Cardiac fibroblast (primary cell): ENCODE results near the gene HHIP.

Experiments used
- DNase-seq, 2 donors: peaks; one replicate each; pipeline versions ENCODE4 v3.0.0 to v3.0.0-alpha.2; 2010; ENCODE audit warnings: low read depth in 2 of 2
- H3K4me3 ChIP-seq, 2 donors: replicated peaks in 1 of 2; 1 replicate in 1 of 2; 2 replicates in 1 of 2; pipeline ENCODE4 v1.5.1; 2011; ENCODE audit warnings: low read depth in 2 of 2, low read length in 2 of 2, mild to moderate bottlenecking in 2 of 2, moderate library complexity in 1 of 2
- TF ChIP-seq, protein P1 (sequence below): IDR thresholded peaks from one replicate; pipeline ENCODE4 v1.5.1; 2011; ENCODE audit warnings: low read depth, mild to moderate bottlenecking, low read length, inconsistent platforms

HHIP gene

DNA sequence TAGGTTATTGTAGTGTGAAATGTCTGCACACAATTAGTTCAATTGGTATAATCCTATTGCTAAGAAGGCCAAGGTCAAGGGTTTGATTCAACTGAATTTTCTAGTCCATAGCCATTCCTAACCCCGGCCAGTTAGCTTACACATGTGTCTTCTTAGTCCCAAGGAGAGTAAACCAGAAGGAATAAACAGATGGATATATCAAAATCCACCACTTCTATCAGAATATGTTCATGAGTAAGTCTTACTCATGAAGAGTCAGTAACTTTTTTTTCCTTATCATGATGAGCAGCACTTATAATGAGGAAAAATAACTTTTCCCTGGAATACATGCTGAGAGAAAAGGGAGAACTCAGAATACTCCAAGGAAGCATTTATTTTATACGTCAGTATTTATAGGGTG lies 9.5 kb downstream of the HHIP start:
- no peak for DNase-seq
- no peak overlapping the region for H3K4me3 ChIP-seq
- TF ChIP-seq, protein P1, sequence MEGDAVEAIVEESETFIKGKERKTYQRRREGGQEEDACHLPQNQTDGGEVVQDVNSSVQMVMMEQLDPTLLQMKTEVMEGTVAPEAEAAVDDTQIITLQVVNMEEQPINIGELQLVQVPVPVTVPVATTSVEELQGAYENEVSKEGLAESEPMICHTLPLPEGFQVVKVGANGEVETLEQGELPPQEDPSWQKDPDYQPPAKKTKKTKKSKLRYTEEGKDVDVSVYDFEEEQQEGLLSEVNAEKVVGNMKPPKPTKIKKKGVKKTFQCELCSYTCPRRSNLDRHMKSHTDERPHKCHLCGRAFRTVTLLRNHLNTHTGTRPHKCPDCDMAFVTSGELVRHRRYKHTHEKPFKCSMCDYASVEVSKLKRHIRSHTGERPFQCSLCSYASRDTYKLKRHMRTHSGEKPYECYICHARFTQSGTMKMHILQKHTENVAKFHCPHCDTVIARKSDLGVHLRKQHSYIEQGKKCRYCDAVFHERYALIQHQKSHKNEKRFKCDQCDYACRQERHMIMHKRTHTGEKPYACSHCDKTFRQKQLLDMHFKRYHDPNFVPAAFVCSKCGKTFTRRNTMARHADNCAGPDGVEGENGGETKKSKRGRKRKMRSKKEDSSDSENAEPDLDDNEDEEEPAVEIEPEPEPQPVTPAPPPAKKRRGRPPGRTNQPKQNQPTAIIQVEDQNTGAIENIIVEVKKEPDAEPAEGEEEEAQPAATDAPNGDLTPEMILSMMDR, result no peak

DNA sequence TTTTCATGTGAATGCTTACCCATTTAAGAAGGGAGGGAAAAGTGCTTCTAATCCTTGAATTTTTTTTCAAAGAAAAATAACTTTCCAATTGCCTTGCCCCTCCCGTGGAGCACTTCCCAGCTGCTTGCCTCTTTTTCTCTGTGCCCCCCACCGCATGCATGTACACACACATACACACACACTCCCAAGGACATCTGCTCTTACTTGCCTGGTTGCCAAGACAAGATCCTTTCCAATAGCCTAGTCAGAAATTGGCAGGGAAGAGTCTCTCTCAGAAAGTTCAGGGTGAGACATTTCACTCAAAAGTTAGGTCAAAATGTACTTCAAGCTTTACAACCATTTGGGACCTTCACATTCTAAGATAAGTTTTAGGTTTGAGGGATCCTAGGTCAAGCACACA lies 10.9 kb downstream of the HHIP start:
- DNase-seq, result peak; percentile 30 to 36
- H3K4me3 ChIP-seq, result no peak overlapping the region
- TF ChIP-seq, protein P1, result no peak

DNA sequence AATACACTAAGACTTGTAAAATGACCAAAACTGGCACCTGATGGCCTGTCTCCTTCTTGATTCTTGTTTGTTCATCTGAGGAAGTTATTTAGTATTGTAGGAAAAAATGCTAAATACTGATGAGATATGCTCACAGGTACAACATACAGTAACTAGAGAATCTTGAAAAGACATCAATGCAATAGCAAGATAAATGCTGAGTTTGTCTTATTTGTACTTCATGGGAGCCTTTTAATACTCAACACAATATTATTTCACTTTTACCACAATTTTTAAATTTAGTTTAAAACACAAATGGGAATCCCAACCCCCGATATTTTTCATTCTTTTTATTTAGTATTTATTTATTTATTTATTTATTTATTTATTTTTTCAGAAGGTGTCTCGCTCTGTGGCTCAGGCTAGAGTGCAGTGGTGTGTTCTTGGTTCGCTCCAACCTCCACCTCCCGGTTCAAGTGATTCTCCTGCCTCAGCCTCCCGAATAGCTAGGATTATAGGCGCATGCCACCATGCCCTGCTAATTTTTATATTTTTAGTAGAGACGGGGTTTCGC lies 12.1 kb downstream of the HHIP start:
- no peak overlapping the region for H3K4me3 ChIP-seq
- TF ChIP-seq, protein P1, result no peak
- no peak for DNase-seq

DNA sequence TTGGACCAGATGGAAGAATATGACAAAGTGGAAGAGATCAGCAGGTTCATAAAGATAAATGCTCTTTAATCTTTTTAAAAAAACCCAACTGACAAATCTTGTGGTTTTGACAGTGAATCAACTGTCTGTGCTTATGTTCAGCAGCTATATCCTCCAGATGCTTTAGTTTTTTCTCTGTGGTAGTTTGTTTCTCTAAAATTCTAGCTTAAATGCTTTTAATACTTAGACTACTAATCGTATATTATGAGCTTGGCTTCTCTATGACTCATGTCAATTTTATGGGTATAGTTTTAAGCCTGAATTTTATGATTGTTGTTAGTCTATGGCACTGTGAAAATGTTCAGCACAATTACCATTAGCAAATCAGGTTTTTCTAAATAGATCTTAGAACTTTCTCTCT lies 12.9 kb downstream of the HHIP start:
- TF ChIP-seq, protein P1, result no peak
- peak in 1 of 2 donors; percentile 28 for DNase-seq
- H3K4me3 ChIP-seq, result no peak overlapping the region

DNA sequence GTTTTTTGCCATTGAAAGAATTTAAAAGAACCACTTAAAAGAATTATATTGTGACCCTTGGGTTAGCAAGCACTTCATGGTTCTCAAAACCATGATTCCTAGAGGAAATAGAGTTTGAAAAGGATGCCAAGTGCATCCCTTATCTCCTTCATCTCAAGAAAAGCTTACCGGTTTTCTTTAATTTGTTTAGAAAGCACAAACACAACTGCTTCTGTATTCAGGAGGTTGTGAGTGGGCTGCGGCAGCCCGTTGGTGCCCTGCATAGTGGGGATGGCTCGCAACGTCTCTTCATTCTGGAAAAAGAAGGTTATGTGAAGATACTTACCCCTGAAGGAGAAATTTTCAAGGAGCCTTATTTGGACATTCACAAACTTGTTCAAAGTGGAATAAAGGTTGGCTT lies 13.5 kb downstream of the HHIP start:
- TF ChIP-seq, protein P1, result no peak
- H3K4me3 ChIP-seq, result no peak overlapping the region
- no peak for DNase-seq

DNA sequence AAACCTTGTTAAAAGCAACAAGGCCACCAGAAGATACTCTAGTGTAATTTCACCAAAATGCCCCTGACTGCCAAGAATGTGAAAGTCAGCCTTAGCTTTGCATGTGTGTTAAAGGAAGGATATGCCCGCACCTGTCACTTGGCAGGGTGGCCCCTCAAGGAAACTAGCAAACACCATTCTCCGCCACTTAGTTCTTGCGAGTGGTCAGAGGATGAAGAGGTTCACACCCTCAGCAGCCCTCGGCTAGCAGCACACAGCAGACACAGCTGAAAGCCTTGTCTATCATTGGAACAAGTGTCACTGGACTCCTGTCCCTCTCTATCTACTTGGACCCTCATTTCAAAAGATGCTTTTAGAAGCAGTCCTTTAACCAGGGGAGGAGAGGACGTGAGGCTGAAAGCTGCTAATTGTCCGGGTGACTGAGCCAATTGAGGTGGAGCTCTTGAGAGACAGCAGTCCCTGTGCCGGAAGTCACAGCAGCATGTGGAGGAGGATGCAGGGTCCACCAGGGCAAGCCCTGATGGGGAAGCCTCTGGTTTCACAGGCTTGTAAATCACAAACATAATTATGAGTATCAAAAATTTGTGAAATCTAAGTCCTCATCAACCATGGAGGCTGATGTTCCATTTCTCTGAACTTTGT lies 18.0 kb downstream of the HHIP start:
- TF ChIP-seq, protein P1, result no peak
- DNase-seq, result no peak
- no peak overlapping the region for H3K4me3 ChIP-seq
